ENCODE measurements around the gene CDO1. TPM values are rescaled to one million over a fixed set of nuclear protein-coding genes. Genes with fewer than 3 reads are reported as not detected.
A peak's percentile ranks its signal among the peaks of the same experiment; 100 is the strongest.

The CDO1 gene
- total and polyA plus RNA-seq, 2 of the 8 experiments (the other 6 are each of a cell fraction or from before 2014, with no cell fraction given) = 26.1 to 29.5 TPM

DNA sequence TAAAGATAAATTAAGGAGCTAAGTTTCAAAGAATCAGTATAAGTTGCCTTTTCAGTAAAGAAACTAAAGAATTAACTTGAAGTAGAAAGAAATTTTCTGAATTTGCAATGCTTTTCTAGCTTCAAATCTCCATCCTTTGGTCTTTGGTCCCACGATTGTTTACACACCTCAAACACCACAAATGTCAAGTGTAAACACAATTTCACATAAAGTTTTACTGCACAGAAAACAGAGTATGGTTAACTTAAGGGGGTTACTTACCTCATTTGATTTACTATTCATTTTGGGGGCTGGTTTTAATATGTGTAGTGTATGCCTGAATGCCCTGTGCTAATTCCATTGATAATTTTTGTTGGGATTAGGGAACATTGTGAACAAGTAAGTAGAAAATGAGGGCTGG is 4.1 kb downstream of the CDO1 start:
- no peak overlapping the region for H4K8ac ChIP-seq (ENCODE audit: extremely low read depth, insufficient read depth, low read length)
- H4K5ac ChIP-seq (ENCODE audit: insufficient read length, low read depth, low read length) = no peak overlapping the region
- no peak overlapping the region for H3K18ac ChIP-seq (ENCODE audit: extremely low read depth, low read length)
- FAIRE-seq (peak; percentile 68), DNase-seq (ENCODE audit: low read depth in 1 of 2, low spot score in 2 of 2) (no peak)
- no peak overlapping the region for H2BK15ac ChIP-seq (ENCODE audit: low read length)
- peaks cover 0 to 3% of the 10 kb centered on the region in 2 experiments; a peak in 1 of 4 replicates for H3K79me2 ChIP-seq (ENCODE audit: control insufficient read depth in 1 of 2, insufficient read depth in 2 of 2, low read length in 2 of 2)
- no peak overlapping the region for H2AFZ ChIP-seq (ENCODE audit: low read length)
- no peak overlapping the region for H3K56ac ChIP-seq (replicated peaks; ENCODE audit: insufficient read length, low read depth, low read length)
- peaks cover 0 to 3% of the 10 kb centered on the region in 2 experiments for H4K20me1 ChIP-seq (replicated peaks in 1 of 2; ENCODE audit: control insufficient read depth in 1 of 2, insufficient read depth in 2 of 2, low read length in 2 of 2)
- H3K4me3 ChIP-seq (ENCODE audit: extremely low read depth in 1 of 4, insufficient read depth in 2 of 4, low read depth in 3 of 4, low read length in 4 of 4) = no peak overlapping the region
- peaks cover 11% of the 10 kb centered on the region for H3K23me2 ChIP-seq (ENCODE audit: low read depth, low read length)
- CTCF ChIA-PET (ENCODE audit: partially characterized antibody) = interaction anchor here (0.7 kb wide), 1 partner anchor 12 kb away, joined by 3 read pairs; no protein-coding TSS in a partner anchor
- no peak overlapping the region for H3K4ac ChIP-seq (replicated peaks; ENCODE audit: insufficient read length, low read depth, low read length)
- peaks cover 0 to 3% (median 1%) of the 10 kb centered on the region in 4 experiments; a peak in 4 of 7 replicates for H3K4me1 ChIP-seq (replicated peaks in 1 of 4; ENCODE audit: control insufficient read depth in 3 of 4, insufficient read depth in 4 of 4, low read length in 3 of 4)
- peaks cover 0 to 22% (median 12%) of the 10 kb centered on the region in 4 experiments; a peak in 6 of 7 replicates for H3K27me3 ChIP-seq (replicated peaks in 1 of 4; ENCODE audit: control insufficient read depth in 3 of 4, extremely low read depth in 1 of 4, insufficient read depth in 3 of 4, low read length in 3 of 4)
- no peak overlapping the region for H2BK120ac ChIP-seq (replicated peaks; ENCODE audit: low read depth, low read length)
- H3K9ac ChIP-seq (replicated peaks in 1 of 4; ENCODE audit: extremely low read depth in 1 of 4, low read depth in 3 of 4, low read length in 3 of 4) = no peak overlapping the region
- no peak overlapping the region for H2BK5ac ChIP-seq (ENCODE audit: low read depth, low read length)
- H3K9me3 ChIP-seq (ENCODE audit: insufficient read depth in 2 of 2, low read depth in 1 of 2, low read length in 1 of 2) = no peaks in the 10 kb centered on the region
- no peak overlapping the region for H3K4me2 ChIP-seq (ENCODE audit: insufficient read depth in 1 of 2, low read depth in 2 of 2, low read length in 2 of 2)
- WGBS, 2 experiments (ENCODE audit: extremely low coverage in 1 of 2, insufficient coverage in 1 of 2, insufficient read length in 1 of 2, insufficient replicate concordance in 2 of 2, low coverage in 1 of 2, low lambda C conversion rate in 2 of 2, missing lambda C conversion rate in 1 of 2) = 81% methylated on average over 1 of the region's 1 CpG; no CpG with 5 or more reads in 1 of the 2 experiments
- H3K27ac ChIP-seq (ENCODE audit: low read depth, low read length) = no peak overlapping the region
- POLR2A ChIA-PET (ENCODE audit: partially characterized antibody) = no interaction called here
- H2BK20ac ChIP-seq (ENCODE audit: low read length) = no peak overlapping the region
- H4K91ac ChIP-seq (replicated peaks; ENCODE audit: insufficient read length, low read length) = no peak overlapping the region
- H3K14ac ChIP-seq (ENCODE audit: insufficient read length) = no peak overlapping the region
- no peaks in the 10 kb centered on the region; the same call in 1 of the 2 replicates for H3K79me1 ChIP-seq (ENCODE audit: low read depth, low read length)
- no peak overlapping the region for H2BK12ac ChIP-seq (ENCODE audit: low read depth, low read length)
- H3K36me3 ChIP-seq (ENCODE audit: control insufficient read depth in 2 of 4, insufficient read depth in 4 of 4, low read length in 3 of 4) = peaks cover 0 to 15% (median 1%) of the 10 kb centered on the region in 4 experiments; a peak in 4 of 8 replicates
- H2AK5ac ChIP-seq (ENCODE audit: low read depth, low read length) = no peak overlapping the region
- H3K23ac ChIP-seq (ENCODE audit: insufficient read length) = no peak overlapping the region
- TF ChIP-seq SP2 (IDR thresholded peaks at IDR 0.05; ENCODE audit: low read length) (no peak), BCL11A (IDR thresholded peaks at IDR 0.05; ENCODE audit: low read depth in 2 of 2, low read length in 2 of 2) (no peak), JUN (IDR thresholded peaks at IDR 0.05; ENCODE audit: low read depth, low read length) (no peak), BRCA1 (IDR thresholded peaks at IDR 0.05; ENCODE audit: low read depth, low read length) (no peak), CTBP2 (IDR thresholded peaks at IDR 0.05; ENCODE audit: borderline replicate concordance, insufficient read depth, insufficient read length, low read length) (no peak), NANOG (IDR thresholded peaks at IDR 0.05; ENCODE audit: insufficient read depth, low read depth, low read length, poor library complexity, severe bottlenecking) (no peak), JUND (IDR thresholded peaks at IDR 0.05; ENCODE audit: low read length) (no peak), CBX8 (IDR thresholded peaks at IDR 0.05; ENCODE audit: borderline replicate concordance, low read depth, low read length) (no peak), TAF7 (optimal IDR thresholded peaks at IDR 0.05; ENCODE audit: borderline replicate concordance, low read depth, low read length) (no peak), GABPA (IDR thresholded peaks at IDR 0.05; ENCODE audit: borderline replicate concordance, insufficient read depth, low read length) (no peak), POLR2AphosphoS5 (IDR thresholded peaks at IDR 0.05; ENCODE audit: low read depth, low read length) (no peak), EP300 (IDR thresholded peaks at IDR 0.05; ENCODE audit: borderline replicate concordance in 1 of 2, low read depth in 2 of 2, low read length in 2 of 2) (no peak), SRF (IDR thresholded peaks at IDR 0.05; ENCODE audit: low read depth, low read length) (no peak), SAP30 (IDR thresholded peaks at IDR 0.05; ENCODE audit: insufficient read depth, insufficient replicate concordance, low read length) (no peak)
